ENCODE data around the gene CRAMP1.

Gene CRAMP1

DNA sequence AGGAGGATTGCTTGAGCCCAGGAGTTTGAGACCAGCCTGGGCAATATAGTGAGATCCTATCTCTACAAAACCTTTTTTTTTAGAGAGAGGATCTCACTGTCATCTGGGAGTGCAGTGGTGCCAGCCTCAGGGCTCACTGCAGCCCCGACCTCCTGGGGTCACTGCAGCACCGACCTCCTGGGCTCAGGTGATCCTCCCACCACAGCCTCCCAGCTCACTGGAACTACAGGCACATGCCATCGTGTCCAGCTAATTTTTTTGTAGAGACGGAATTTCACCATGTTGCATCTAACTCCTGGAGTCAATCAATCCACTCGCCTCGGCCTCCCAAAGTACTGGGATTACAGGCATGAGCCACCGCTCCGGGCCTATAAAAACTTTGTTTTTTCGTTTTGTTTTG lies 109.2 kb downstream of the CRAMP1 start:
- DNase-seq, result no peak

DNA sequence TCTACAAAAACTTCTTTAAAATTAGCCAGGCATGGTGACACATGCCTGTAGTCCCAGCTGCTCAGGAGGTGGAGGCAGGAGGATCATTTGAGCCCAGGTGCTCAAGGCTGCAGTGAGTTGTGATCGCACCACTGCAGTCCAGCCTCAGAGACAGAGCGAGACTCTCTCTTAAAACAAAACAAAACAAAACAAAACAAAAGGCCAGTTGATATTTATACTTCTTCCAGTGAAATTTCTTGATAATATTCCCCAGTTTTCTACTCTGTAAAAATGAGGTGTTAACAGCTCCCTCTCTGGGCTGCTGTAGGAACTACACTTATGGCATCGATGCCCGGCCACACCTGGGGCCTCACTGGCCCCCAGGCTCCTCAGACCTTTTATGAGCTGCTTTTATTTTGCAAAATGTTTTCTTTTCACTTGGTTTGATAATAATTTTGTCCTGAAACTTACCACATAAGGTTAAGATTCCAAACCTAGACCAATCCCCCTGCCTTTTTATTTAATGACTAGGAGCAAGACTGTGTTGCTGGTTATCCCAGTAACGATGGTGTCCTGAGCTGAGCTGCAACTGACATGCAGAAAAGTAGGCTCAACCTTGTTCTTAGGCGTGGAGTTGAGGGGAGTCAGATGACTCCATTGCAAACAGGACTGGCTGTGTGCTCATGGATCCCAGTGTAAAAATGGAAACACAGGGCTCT lies 111.4 kb downstream of the CRAMP1 start:
- DNase-seq, result peak; percentile 24

DNA sequence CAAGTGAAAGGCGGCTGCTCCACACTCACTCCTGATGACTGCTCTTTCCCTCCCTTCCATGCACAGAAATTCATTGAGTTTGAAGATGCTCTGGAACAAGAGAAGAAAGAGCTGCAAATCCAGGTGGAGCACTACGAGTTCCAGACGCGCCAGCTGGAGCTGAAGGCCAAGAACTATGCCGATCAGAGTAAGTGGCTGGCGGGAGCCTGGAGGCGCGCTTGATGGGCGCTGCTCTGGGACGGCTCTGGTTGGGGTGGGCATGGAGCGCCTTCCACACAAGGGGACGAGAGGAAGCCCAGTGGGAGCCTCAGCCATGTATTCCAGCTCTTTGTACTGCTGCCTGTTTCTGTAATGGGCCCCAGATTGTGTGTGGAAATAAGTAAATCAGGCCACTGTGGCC lies 112.3 kb downstream of the CRAMP1 start:
- DNase-seq, result no peak

DNA sequence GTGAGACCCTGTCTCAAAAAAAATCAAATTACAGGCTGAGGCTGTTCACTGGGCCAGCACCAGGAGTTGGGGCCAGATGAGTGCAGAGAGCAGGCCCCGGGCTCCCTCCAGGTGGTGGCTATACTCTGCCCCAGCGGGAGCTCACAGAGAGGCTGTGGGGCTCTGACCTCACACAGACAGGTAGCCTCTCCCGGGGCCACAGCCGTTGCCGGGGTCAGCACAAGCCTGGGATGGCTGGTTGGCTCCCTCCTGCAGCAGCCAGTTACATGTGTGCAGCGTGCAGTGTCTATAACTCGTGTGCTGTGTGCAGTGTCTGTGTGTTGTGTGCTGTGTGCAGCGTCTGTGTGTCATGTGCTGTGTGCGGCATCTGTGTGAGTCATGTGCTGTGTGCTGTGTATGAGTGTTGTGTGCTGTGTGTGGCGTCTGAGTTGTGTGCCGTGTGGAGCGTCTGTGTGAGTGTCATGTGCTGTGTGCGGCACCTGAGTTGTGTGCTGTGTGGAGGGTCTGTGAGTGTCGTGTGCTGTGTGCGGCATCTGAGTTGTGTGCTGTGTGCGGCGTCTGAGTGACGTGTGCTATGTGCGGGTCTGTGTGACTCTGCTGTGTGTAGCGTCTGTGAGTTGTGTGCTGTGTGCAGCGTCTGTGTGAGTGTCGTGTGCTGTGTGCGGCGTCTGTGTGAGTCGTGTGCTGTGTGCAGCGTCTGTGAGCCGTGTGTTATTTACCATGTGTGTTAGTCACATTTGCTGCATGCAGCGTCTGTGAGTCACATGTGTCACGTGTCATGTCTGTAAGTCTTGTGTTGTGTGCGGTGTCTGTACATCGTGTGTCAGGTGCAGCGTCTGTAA lies 114.7 kb downstream of the CRAMP1 start:
- no peak for DNase-seq

Measured in stimulated activated CD4-positive, alpha-beta T cell treated with anti-CD3 and anti-CD28 coated beads, Interleukin-12 subunit alpha, Interleukin-12 subunit beta, amount 100 ng/mL, for 4 hours (primary cell).